ENCODE measurements around the gene IVNS1ABP.

GRCh38 chr1:185351734-185352466, 34.9 kb upstream of the IVNS1ABP start:
- TF ChIP-seq, protein P1, sequence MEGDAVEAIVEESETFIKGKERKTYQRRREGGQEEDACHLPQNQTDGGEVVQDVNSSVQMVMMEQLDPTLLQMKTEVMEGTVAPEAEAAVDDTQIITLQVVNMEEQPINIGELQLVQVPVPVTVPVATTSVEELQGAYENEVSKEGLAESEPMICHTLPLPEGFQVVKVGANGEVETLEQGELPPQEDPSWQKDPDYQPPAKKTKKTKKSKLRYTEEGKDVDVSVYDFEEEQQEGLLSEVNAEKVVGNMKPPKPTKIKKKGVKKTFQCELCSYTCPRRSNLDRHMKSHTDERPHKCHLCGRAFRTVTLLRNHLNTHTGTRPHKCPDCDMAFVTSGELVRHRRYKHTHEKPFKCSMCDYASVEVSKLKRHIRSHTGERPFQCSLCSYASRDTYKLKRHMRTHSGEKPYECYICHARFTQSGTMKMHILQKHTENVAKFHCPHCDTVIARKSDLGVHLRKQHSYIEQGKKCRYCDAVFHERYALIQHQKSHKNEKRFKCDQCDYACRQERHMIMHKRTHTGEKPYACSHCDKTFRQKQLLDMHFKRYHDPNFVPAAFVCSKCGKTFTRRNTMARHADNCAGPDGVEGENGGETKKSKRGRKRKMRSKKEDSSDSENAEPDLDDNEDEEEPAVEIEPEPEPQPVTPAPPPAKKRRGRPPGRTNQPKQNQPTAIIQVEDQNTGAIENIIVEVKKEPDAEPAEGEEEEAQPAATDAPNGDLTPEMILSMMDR (IDR thresholded peaks at IDR 0.05) = no peak
- TF ChIP-seq POLR2AphosphoS5 (IDR thresholded peaks at IDR 0.05) (no peak), POLR2A (IDR thresholded peaks at IDR 0.05) (no peak), EP300 (IDR thresholded peaks at IDR 0.05; ENCODE audit: low read depth) (no peak)
